Activated naive CD8-positive, alpha-beta T cell treated with anti-CD3 and anti-CD28 coated beads, Interleukin-2, amount 50 U/mL, for 16 hours (primary cell): ENCODE measurements around the gene CD82.

ENCODE experiments used
- DNase-seq: peaks from one replicate; pipeline ENCODE4 v3.0.0-alpha.2; 2020; ENCODE audit warnings: low read depth, low spot score

The CD82 gene

GRCh38 chr11:44600839-44601383 lies 35.4 kb downstream of the CD82 start:
- DNase-seq, result no peak

- DNase-seq, result no peak
Measured at GRCh38 chr11:44601471-44602370, 36.3 kb downstream of the CD82 start.

GRCh38 chr11:44602891-44603310 lies 37.4 kb downstream of the CD82 start:
- DNase-seq, result no peak

GRCh38 chr11:44604171-44604581 lies 38.7 kb downstream of the CD82 start:
- DNase-seq, result no peak

- DNase-seq, result no peak
Measured at GRCh38 chr11:44605068-44605708, 39.7 kb downstream of the CD82 start.

GRCh38 chr11:44605965-44606364 lies 40.5 kb downstream of the CD82 start:
- DNase-seq, result no peak

GRCh38 chr11:44606472-44606871 lies 41.0 kb downstream of the CD82 start:
- no peak for DNase-seq

GRCh38 chr11:44607319-44607962 lies 42.0 kb downstream of the CD82 start:
- DNase-seq, result no peak

- DNase-seq, result no peak
Measured at GRCh38 chr11:44607987-44608386, 42.5 kb downstream of the CD82 start.

GRCh38 chr11:44608651-44608990 lies 43.2 kb downstream of the CD82 start:
- DNase-seq, result no peak

GRCh38 chr11:44608991-44609782 lies 43.7 kb downstream of the CD82 start:
- no peak for DNase-seq

- DNase-seq, result no peak
Measured at GRCh38 chr11:44609783-44610155, 44.3 kb downstream of the CD82 start.

GRCh38 chr11:44610186-44610955 lies 44.9 kb downstream of the CD82 start:
- no peak for DNase-seq

- DNase-seq, result no peak
Measured at GRCh38 chr11:44611088-44611487, 45.6 kb downstream of the CD82 start.

GRCh38 chr11:44611687-44612434 lies 46.4 kb downstream of the CD82 start:
- DNase-seq, result peak; percentile 29

GRCh38 chr11:44613153-44613552 lies 47.7 kb downstream of the CD82 start:
- DNase-seq, result no peak

GRCh38 chr11:44614281-44614775 lies 48.9 kb downstream of the CD82 start:
- no peak for DNase-seq

GRCh38 chr11:44615041-44615755 lies 49.7 kb downstream of the CD82 start:
- DNase-seq, result no peak
